DMS153 treated with DMSO at 0.1 percent for 48 hours (cell line): ENCODE measurements around the gene ANKRD65.
A peak's percentile ranks its signal among the peaks of the same experiment; 100 is the strongest.
"Not testable (repeated sequence)": the region's sequence is repeated elsewhere in the genome, so short reads cannot be mapped to it uniquely, and the experiment has no call there.

ENCODE experiments used
- DNase-seq: peaks from one replicate; lab custom pipeline; 2025; ENCODE audit not compliant: unreplicated experiment; lab: John Stamatoyannopoulos, UW

Gene ANKRD65

DNA sequence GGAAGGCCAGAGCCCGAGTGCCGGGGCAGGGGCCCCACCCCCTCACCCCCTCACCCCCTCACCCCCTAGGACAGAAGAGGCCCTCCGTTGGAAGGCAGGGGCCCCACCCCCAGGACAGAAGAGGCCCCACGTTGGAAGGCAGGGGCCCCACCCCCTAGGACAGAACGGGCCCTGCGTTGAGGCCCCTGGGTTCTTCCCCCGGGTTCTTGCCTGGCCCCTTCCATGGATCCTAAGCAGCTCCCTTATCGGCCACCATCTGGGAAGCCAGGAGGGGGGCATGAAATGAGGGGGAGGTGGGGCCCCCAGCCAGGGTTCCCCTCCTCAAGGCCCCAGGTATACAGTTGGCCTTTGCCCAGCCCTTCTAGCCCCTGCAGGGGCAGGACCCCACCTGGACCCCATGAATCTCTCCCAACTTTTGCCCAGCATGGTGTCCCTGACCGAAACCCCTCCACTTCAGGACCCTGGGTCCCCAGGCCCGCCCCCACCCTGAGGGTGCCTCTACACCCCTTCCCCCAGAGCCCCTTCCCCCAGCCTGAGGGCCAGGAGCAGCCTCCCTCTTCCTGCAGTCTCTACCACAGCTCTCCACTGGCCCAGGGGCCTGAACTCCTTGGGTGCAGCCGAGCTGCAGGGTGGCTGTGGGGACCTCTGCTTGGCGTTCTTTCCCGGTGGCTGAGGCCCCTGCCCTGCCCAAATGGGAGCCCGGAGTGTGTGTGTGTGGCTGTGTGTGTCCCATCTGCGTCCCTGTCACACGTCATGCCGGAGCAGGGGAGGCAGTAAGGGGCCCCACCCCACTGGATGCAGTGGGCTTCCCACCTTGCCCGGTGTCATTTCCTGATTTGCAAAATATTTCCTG lies 10.1 kb upstream of the ANKRD65 start:
- no peak for DNase-seq

DNA sequence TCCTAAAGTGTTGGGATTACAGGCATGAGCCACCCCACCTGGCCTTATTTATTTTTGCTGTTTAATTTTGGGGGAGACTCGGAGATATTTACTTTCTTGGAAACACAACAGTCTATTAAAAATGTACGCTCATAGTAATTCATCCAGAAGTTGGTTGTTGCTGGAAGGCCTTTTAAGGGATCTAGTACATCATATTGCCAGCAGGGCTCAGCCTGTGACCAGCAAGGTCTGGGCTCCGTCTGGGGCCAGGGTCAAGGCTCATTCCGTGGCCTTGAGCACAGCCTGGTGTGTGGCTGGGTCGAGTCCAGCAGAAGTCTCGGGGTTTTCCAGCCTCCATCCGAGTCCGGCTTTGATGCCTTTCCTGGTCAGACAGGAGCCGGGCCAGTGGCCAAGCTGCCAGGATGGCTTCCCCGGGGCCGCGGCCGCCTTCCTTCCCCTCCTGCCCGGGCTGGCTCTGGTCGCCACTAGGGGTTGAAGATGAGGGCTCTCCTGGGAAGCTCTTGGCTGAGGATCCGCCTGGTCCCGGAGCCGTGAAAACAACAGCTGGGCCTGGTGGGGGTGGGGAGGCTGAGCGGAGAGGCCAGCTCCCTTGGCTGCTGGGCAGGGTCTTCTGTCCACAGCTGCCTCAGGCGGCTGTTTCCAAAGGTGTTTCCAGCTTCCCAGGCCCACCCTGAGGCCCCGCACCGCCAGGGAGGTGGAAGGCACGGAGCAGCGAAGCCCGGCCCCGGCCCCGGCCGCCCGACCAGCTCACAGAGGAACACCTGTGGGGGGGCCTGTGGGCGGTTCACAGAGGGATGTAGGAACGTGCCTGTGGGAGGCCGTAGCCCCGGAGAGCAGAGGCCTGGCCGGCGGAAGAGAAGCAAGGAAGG lies 9.3 kb upstream of the ANKRD65 start:
- DNase-seq = peak; percentile 85

DNA sequence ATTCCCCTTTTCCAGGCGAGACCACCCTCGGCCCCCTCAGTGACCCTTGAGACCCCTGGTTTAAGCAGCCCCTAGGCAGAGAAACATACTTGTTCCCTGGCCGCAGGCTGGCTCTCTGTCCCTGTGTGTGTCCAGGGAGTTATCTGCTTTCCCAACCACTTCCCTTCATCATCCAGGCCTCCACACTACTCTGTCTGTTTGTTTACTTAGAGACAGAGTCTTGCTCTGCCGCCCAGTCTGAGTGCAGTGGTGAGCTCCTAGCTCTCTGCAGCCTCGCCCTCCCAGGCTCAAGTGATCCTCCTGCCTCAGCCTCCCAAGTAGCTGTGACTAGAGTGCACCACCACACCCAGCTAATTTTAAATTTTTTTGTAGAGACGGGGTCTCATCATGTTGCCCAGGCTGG lies 8.6 kb upstream of the ANKRD65 start:
- DNase-seq = no peak

DNA sequence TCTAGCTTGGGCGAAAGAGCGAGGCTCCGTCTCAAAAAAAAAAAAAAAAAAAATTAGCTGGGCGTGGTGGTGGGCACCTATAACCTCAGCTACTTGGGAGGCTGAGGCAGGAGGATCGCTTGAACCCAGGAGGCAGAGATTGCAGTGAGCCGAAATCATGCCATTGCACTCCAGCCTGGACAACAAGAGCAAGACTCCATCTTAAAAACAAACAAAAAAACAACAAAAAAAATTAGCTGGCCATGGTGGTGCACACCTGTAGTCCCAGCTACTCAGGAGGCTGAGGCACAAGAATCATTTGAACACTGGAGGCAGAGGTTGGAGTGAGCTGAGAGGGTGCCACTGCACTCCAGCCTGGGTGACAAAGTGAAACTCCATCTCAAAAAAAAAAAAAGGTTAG lies 7.9 kb upstream of the ANKRD65 start:
- DNase-seq = not testable (repeated sequence)

DNA sequence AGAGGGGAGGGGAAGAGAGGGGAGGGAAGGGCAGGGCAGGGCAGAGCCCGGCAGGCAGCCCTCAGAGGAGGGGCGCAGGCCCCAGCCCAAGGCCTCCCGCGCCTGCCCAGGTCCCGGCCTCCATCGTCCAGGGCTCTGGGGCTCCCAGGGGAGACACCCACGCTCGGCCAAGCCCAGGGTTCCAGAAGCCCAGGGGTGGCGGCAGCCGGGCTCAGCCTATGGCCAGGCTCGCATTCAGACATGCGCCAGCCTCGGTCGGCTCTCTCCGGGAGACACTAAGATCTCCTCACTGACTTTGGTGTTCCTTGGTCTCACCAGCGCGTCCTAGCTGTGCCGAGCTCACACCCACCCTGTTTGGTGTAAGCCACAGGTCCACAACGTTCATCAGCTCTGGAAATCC lies 7.1 kb upstream of the ANKRD65 start:
- DNase-seq = no peak

- DNase-seq = no peak
Measured at GRCh38 chr1:1427820-1428148, 6.7 kb upstream of the ANKRD65 start.

DNA sequence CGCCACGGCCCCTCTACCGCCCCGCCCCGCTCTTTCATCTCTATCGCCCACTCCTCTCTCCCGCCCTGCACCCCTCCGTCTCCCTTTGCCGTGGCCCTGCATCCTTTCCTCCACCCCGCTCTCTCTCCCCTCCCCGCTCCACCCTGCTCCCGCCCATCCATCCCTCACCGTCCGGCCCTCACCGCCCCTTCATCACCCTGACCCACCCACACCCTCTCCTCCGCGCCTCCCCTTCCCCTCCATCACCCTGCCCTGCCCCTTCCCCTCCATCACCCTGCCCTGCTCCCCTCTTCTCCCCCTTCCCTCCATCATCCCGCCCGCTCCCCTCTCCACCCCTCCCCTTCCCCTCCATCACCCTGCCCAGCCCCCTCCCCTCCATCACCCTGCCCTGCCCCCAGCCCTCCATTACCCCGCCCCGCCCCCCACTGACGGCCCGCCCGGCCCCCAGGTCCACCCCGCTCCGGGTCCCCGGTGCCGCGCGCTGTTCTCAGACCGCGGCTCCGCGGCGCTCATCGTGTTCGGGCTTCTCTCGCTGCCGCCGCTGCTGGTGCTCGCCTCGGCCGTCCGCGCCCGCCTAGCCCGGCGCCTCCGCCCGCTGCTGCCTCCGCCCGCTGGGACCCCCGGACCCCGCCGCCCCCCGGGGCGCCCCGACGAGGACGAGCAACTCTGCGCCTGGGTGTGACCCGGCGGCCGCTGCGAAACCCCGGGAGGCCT lies 6.2 kb upstream of the ANKRD65 start:
- peak; percentile 96 for DNase-seq

DNA sequence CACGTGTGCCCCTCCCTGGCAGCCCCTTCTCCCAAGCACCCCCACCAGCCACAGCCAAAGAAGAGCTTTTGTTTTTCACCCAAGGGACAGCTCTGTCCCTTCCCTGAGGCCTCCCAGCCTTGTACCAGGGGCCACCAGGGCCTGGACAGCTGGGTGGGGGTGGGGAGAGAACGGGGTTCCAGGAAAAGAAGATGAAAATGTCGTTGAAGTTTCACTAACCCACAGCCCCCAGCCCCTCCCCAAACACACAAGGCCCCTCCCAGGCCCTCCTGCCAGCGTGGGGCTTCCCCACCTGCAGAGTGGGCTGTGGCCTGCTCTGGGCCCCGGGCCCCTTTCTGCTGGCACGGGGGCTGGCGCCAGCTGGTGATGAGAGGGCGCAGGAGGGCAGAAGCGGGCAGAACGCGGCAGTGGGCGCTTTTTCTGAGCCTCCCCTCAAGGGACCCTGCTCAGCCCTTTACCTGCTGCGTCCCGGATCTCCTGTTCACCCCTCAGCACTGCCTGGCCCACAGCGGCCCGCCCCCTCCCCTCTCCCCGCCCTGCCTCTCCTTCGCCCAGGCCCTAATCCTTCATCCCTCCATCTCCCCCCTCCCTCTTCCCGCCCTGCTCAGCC lies 5.5 kb upstream of the ANKRD65 start:
- no peak for DNase-seq

GRCh38 chr1:1425753-1426495 lies 4.8 kb upstream of the ANKRD65 start:
- DNase-seq = no peak

GRCh38 chr1:1425426-1425752 lies 4.3 kb upstream of the ANKRD65 start:
- no peak for DNase-seq

DNA sequence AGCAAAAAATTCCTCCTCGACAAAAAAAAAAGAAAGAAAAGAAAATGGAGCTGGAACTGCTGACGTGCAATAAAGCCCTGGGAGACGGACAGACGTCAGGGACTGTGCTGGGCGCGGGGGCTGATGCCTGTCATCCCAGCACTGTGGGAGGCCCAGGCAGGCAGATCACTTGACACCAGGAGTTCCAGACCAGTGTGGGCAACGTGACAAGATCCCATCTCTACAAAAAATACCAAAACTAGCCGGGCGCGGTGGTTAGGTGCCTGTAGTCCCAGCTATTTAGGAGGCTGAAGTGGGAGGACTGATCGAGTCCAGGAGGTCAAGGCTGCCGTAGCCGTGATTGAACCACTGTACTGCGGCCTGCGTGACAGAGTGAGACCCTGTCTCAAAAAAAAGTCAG lies 3.6 kb upstream of the ANKRD65 start:
- DNase-seq = no peak

GRCh38 chr1:1423245-1423597 lies 2.1 kb upstream of the ANKRD65 start:
- DNase-seq = no peak

GRCh38 chr1:1422465-1423244 lies 1.6 kb upstream of the ANKRD65 start:
- DNase-seq = no peak

GRCh38 chr1:1421907-1422464 lies 910 bp upstream of the ANKRD65 start:
- no peak for DNase-seq

DNA sequence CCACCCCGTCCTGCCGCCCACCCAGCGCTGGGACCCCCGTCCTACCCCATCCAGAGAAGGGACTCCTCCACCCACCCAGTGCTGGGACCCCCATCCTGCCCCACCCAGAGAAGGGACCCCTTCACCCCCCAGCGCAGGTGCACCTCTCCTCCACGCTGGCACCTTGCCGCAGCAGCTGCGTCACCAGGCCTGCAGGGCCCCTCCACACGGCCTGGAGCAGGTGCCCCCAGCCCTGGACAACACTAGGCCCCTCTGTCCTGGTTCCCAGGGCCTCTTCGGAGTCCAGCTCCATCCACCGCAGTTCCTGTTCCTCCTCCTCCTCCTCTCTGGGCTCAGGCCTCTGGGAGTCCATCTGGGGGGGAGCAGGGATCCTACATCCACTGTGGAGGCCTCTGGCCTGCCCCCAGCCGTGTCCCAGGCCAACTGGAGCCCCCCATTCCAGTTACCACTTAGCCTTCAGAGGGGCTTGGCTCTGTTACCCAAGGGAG lies 378 bp downstream of the ANKRD65 start:
- DNase-seq = no peak

DNA sequence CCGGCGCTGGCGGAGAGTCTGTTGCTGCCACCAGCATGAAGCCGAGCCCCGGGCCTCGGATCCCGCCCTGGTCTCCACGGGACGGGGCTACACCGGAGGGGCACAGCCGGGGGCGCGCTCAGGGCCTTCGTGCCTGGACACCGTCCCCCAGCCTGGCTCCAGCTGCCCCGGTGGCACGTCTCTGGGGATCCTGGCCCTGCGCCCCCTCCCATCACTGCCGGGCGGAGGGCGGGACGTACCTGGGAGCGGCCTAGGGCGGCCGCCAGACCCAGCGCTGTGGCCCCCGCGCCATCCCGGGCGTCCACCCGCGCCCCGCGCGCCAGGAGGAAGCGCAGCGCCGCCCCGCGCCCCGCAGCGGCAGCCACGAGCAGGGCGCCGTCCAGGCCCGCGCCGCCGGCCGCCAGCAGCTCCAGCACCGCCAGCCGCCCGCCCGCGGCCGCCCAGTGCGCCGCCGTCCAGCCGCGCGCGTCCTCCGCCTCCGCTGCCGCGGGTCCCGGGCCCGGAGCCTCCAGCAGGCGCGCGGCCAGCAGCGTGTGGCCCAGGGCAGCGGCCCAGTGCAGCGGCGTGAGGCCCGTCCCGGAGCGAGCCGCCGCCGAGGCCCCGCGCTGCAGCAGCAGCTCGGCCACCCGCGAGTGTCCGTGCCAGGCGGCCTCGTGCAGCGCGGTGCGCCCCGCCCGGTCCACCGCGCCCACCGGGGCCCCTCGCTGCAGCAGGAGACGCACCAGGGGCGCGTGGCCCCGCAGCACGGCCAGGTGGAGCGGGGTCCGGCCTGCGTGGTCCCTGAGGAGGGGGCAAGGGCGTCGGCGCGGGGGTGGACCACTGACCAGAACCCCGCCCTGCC lies 1.0 kb downstream of the ANKRD65 start:
- DNase-seq = no peak

GRCh38 chr1:1419363-1419812 lies 1.7 kb downstream of the ANKRD65 start:
- no peak for DNase-seq
